Ishikawa (cell line): ENCODE results near the gene IL1B.

Experiments
- CEBPB ChIP-seq: IDR thresholded peaks from 2 replicates; pipeline ENCODE4 v1.6.1; 2012
- CREB1 ChIP-seq: IDR thresholded peaks from 2 replicates; pipeline ENCODE4 v1.6.1; 2012; ENCODE audit warnings: low read depth
- EGR1 ChIP-seq: IDR thresholded peaks from 2 replicates; pipeline ENCODE4 v1.6.1; 2012
- EP300 ChIP-seq: IDR thresholded peaks from 2 replicates; pipeline ENCODE4 v1.6.1; 2012; ENCODE audit warnings: borderline replicate concordance
- FOXM1 ChIP-seq: IDR thresholded peaks from 2 replicates; pipeline ENCODE4 v1.6.1; 2012; ENCODE audit warnings: low read depth, borderline replicate concordance
- MAX ChIP-seq: IDR thresholded peaks from 2 replicates; pipeline ENCODE4 v1.6.1; 2012
- NFIC ChIP-seq: IDR thresholded peaks from 2 replicates; pipeline ENCODE4 v1.6.1; 2012
- RAD21 ChIP-seq: IDR thresholded peaks from 2 replicates; pipeline ENCODE4 v1.6.1; 2012; ENCODE audit warnings: low read depth
- REST ChIP-seq: IDR thresholded peaks from 2 replicates; pipeline ENCODE4 v1.6.1; 2012; ENCODE audit warnings: low read depth, mild to moderate bottlenecking
- TAF1 ChIP-seq: IDR thresholded peaks from 2 replicates; pipeline ENCODE4 v1.6.1; 2012; ENCODE audit warnings: low read depth, mild to moderate bottlenecking
- TCF12 ChIP-seq: IDR thresholded peaks from 2 replicates; pipeline ENCODE4 v1.6.1; 2012; ENCODE audit warnings: low read depth
- TEAD4 ChIP-seq: IDR thresholded peaks from 2 replicates; pipeline ENCODE4 v1.6.1; 2012
- USF1 ChIP-seq: IDR thresholded peaks from 2 replicates; pipeline ENCODE4 v1.6.1; 2012
- YY1 ChIP-seq: IDR thresholded peaks from 2 replicates; pipeline ENCODE4 v1.6.1; 2012; ENCODE audit warnings: low read depth
- ZBTB7A ChIP-seq: IDR thresholded peaks from 2 replicates; pipeline ENCODE4 v1.6.1; 2012; ENCODE audit warnings: low read depth

The IL1B gene

GRCh38 chr2:112836695-112837117, at the start of gene IL1B:
Gene IL1B (minus strand): TSS chr2:112836779. CDS start chr2:112836229, 550 bp downstream.
- 0 out of 2 replicates have a peak, but pooled peaks have one; percentile 9 for TF ChIP-seq CEBPB
- no peak for TF ChIP-seq TEAD4

GRCh38 chr2:112886291-112886690, 49.7 kb upstream of the IL1B start:
- TF ChIP-seq USF1 (no peak), MAX (no peak), REST (no peak), TEAD4 (no peak), TCF12 (no peak), CREB1 (no peak), EGR1 (no peak), FOXM1 (no peak), CEBPB (no peak), NFIC (no peak), EP300 (no peak), ZBTB7A (no peak), YY1 (no peak)

- TF ChIP-seq YY1 (no peak), REST (no peak), CEBPB (no peak), USF1 (no peak), ZBTB7A (no peak), TAF1 (no peak), TCF12 (no peak), EGR1 (no peak), FOXM1 (no peak), RAD21 (no peak), CREB1 (no peak), NFIC (no peak), EP300 (no peak), TEAD4 (no peak), MAX (no peak)
These were observed 48.9 kb upstream of the IL1B start for GRCh38 chr2:112885506-112885902.

- no peak for TF ChIP-seq ZBTB7A
- TF ChIP-seq USF1: no peak
- no peak for TF ChIP-seq REST
- peak; percentile 93 for TF ChIP-seq RAD21
These were observed 48.4 kb upstream of the IL1B start for GRCh38 chr2:112884869-112885505.

- no peak for TF ChIP-seq EGR1
- TF ChIP-seq NFIC: no peak
- TF ChIP-seq EP300: no peak
- TF ChIP-seq MAX: no peak
- no peak for TF ChIP-seq TCF12
- TF ChIP-seq REST: no peak
These were observed 47.1 kb upstream of the IL1B start for GRCh38 chr2:112883669-112884068.
